IPS-NIHi7 (cell line): ENCODE data around the gene TRIM63.
A peak's percentile ranks its signal among the peaks of the same experiment; 100 is the strongest.

Experiments used
- DNase-seq: peaks from one replicate; pipeline ENCODE4 v3.0.0; 2012; ENCODE audit warnings: mixed read lengths; ENCODE audit errors: extremely low spot score

Gene TRIM63

GRCh38 chr1:26084844-26085243 is 17.4 kb upstream of the TRIM63 start:
- no peak for DNase-seq

- no peak for DNase-seq
Measured at GRCh38 chr1:26084091-26084561, 16.7 kb upstream of the TRIM63 start.

GRCh38 chr1:26083208-26083607 is 15.8 kb upstream of the TRIM63 start:
- DNase-seq, result no peak

GRCh38 chr1:26082020-26082350 is 14.6 kb upstream of the TRIM63 start:
- no peak for DNase-seq

GRCh38 chr1:26081267-26082019 is 14.0 kb upstream of the TRIM63 start:
- DNase-seq, result no peak

DNA sequence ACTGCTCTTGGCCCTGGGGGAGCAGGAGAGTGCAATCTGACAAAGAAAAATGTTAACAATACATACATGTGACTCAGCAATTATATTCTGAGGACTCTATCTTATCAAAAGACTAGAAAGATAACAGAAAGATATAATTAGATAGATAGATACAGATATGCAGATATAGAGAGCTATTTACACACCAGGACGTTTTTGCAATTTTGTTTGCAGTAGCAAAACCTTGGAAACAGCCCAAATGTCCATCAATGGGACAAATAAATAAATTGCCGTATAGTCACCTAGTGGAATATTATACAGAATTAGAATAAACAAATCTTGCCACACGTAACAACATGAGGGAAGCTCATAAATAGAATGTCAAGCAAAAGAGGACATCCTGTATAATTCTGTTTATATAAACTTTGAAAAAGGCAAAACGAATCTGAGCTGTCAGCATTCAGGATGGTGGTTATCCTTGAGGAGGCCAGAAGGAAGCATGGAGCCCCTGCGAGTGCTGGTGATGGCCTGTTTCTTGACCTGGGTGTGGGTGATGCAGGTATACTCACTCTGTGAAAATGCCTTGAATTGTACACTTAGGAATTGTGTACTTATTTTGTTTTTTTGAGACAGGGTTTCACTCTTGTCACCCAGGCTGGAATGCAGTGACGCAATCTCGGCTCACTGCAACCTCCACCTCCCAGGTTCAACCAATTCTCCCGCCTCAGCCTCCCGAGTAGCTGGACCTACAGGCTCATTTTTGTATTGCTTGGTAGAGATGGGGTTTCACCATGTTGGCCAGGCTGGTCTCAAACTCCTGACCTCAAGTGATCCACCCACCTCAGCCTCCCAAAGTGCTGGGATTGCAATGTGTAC is 12.8 kb upstream of the TRIM63 start:
- no peak for DNase-seq

GRCh38 chr1:26079178-26079563 is 11.7 kb upstream of the TRIM63 start:
- DNase-seq, result no peak

DNA sequence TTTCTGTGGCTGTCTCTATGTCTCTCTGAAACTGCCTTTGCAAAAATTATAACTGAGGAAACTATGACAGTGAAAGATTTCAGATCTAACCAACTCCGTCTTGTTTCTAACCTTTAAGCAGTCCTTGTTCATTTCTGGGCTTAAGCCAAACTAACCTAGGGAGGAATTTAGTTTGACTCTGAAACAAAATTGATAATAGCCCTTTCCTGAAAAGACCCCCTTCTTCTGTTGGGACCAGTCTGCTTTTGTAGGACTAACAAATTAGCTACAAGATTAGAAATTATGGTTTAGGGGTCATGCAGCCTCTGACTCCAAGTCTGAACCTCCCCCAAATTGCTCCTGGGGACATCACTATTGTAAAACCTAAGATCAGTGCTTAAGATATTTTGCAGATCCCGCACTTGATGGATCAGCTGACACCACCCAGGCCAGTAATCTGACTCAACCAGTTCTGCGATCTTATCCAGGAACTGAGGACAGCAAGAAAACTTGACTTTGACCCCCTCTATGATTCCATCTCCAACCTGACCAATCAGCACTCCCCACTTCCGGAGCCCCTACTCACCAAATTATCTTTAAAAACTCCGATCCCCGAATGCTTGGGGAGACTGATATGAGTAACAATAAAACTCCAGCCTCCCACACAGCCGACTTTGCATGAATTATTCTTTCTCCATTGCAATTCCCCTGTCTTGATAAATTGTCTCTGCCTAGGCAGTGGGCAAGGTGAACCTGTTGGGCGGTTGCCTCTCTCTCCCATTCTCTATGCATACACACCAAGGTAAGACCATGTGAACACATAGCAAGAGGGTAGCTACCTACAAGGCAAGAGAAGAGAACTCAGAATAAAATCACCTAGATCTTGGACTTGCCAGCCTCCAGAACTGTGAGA is 11.1 kb upstream of the TRIM63 start:
- DNase-seq, result no peak

- no peak for DNase-seq
Measured at GRCh38 chr1:26077524-26077923, 10.1 kb upstream of the TRIM63 start.

- DNase-seq, result no peak
Measured at GRCh38 chr1:26075421-26076144, 8.2 kb upstream of the TRIM63 start.

DNA sequence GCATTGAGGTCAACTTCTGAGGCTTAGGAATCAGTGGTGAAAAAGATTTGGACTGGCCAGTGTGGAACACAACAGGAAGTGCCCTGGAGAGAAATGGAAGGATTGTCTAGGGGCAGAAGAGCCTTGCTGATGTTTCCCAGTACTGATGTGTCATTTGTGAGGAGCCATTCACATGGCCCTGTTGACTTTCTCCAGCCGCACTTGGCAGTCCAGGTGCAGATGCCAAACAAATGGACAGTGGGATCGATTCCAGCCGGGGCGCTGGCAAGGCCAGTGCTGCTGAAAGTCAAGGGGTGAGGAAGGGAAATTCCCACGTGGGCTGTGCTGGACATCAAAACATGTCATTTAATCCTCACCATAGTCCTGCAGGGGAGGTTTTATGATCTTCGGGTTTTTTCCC is 4.9 kb upstream of the TRIM63 start:
- DNase-seq, result no peak

- DNase-seq, result no peak
Measured at GRCh38 chr1:26070963-26071342, 3.5 kb upstream of the TRIM63 start.

DNA sequence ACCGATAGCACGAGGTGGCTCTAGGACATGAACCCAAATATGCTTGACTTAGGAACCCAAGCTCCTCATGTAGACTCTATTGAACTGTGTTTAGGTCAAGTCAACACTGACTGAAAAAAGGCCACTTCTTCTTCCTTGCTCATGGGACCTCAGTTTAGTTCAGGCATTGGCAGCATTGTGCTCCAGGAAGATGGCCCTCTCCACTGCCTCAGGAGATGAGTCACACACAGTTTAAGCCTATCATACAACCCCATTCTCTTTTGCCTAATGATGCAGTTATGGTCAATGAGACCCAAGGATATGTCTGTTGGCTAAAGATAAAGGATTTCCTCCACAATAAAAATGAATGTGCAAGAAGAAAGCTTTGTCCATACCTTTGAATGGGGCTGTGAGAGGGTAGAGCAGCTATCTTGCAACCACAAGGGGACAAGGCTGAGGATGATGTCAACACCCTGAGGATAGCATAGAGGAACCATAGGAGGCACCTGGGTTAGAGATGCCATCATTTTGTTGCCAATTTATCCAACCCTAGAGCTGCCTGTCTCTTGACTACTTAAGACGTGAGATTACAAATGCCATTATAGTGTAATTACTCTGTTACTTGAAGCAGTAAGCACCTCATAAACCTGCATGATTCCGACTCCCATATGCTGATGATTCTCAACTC is 3.0 kb upstream of the TRIM63 start:
- DNase-seq, result no peak

DNA sequence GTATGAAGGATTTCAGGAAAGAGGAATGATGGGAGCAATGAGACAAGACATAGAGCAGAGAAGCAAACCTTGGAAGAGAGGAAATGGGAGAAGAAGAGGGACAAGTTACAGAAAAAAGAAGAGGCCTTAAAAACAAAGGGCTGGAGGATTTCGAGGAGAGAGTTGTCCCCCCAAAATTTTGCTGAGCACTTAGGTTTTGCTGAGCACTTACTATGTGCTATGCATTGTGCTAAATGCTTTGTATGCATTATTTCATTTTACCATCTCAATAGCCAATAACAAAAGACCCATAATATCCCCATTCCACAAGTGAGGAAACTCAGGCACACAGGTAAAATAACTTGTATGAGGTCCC is 2.5 kb upstream of the TRIM63 start:
- no peak for DNase-seq

- DNase-seq, result peak; percentile 69
Measured at GRCh38 chr1:26066857-26067256, 573 bp downstream of the TRIM63 start.

DNA sequence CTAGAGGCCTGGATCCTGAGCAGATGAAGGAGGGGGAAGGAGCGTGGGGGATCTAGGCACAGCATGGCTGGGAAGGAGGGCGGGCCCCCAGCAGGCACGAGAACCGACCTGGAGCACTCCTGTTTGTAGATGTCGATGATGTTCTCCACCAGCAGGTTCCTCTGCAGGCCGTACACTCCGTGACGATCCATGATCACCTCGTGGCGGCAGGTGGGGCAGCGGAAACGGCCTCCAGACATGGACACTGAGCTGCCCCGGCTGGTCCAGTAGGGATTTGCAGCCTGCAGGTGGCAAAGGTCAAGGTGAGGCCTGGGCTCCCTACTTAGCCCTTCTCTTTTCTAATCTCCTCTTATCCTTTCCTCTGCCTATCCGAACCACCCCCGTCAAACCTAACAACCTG is 1.3 kb downstream of the TRIM63 start:
- no peak for DNase-seq

GRCh38 chr1:26064553-26064952 is 2.9 kb downstream of the TRIM63 start:
- no peak for DNase-seq

- no peak for DNase-seq
Measured at GRCh38 chr1:26060832-26061574, 6.4 kb downstream of the TRIM63 start.

DNA sequence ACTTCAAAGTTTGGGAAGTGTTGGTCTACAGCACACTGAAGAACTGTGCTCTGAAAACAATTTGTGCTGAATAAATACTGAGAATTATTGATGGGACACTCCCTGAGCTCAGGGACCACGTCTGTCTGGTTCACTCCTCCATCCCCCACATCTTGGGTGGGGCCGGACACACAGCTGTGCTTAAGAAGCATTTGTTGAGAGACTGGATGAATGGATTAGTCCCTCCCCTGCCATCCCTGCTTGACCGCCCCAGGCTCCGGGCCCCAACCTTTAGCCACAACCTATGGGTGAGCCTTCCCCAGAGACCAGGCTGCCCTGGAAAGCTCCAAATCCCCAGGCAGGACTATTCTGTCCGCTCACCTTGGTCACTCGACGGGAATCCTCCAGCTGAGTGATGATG is 7.5 kb downstream of the TRIM63 start:
- DNase-seq, result no peak

GRCh38 chr1:26058052-26058595 is 9.3 kb downstream of the TRIM63 start:
- DNase-seq, result no peak
